Medulla oblongata (tissue), 1 donor: ENCODE data around the gene GLI3.

Experiments used
- DNase-seq: peaks from one replicate; pipeline ENCODE4 v3.0.0-alpha.2; 2015; ENCODE audit errors: extremely low spot score

GLI3 gene

GRCh38 chr7:42105554-42106358, 131.3 kb downstream of the GLI3 start:
- DNase-seq: no peak

DNA sequence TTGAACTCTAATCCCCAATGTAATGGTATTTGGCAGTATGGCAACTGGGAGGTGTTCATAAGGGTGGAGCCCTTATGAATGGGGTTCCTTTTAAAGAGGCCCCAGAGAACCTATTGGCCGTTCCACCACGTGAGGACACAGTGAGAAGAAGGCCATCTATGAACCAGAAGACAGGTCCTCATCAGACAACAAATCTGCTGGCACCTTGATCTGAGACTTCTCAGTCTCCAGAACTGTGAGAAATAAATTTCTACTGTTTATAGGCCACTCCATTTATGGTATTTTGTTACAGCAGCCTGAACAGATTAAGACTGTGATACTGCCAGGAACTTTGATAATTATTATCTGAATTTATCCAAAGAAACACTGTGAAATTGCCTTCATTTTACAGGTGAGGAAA, 132.3 kb downstream of the GLI3 start:
- no peak for DNase-seq

GRCh38 chr7:42104231-42104630, 132.8 kb downstream of the GLI3 start:
- DNase-seq: no peak

DNA sequence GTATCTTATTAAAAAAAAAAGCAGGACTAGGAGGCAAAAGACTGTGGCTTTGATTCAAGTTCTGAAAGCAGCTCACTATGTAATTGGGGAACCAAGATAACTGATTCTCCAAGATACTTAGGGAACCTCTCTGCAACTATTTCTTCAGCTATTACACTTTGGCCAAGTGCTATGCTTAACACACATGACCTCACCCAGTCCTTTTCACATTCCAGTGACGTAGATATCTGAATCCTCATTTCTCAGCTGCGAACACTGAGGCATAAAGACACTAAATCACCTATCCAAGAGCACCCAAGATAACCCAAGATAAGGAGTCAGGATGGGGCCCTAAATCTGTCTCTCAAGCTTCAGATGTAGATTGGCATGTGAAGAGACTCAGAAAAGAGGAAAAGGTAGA, 133.6 kb downstream of the GLI3 start:
- DNase-seq: no peak

DNA sequence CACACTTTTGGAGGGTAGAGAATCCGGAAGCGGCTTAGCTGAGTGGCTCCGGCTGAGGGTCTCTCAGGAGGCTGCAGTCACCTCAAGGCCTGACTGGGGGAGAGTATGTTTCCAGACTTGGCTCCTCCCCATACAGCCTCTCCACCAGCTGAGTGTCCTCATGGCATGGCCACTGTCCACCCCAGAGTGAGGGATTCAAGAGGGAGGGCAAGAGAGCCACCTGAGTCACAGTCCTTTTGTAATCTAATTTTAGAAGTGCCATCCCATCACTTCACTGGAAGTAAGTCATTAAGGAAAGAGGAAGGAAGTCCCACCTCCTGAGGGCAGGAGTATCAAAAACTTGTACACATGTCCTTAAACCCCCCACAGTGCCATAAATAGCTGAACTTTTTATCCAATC, 134.0 kb downstream of the GLI3 start:
- no peak for DNase-seq

- no peak for DNase-seq
Observed at GRCh38 chr7:42102301-42102700, 134.7 kb downstream of the GLI3 start.

DNA sequence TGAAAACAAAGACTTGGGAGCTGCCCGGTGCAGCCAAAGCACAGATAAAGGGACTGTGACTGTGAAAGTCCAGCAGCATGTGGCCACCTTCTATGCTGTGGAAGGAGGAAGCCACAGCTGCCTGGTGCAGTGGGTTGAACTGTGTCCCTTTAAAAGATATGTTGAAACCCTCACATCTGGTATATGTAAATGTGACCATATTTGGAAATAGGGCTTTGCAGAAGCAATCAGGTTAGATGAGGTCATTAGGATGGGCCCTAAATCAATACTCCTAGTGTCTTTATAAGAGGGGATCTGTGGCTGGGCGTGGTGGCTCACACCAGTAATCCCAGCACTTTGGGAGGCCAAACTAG, 136.9 kb downstream of the GLI3 start:
- DNase-seq: no peak

DNA sequence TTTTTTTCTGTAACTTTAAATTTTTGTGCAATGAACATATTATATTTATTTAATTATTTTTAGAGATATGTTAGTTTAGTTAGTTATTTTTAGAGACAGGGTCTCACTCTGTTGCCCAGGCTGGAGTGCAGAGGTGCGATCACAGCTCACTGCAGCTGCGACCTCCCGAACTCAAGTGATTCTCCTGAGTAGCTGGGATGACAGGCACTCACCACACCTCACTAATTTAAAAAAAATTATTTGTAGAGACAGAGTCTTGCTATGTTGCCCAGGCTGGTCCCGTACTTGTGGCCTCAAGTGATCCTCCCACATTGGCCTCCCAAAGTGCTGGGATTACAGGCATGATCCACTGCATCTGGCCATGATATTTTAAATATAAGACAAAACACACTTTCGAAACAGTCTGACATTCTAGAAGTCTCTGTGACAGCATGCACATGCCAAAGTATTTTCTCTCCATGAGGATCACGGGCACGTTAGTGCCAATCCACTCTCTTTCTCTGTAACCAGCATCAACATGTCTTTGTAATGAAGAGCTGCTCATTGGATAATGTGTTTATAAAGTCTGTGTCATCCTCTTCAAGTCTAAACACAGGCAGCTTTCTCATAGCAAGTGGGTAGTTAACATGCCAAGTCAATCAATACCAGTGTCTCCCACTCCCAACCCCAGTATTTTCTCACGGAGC, 137.4 kb downstream of the GLI3 start:
- no peak for DNase-seq

DNA sequence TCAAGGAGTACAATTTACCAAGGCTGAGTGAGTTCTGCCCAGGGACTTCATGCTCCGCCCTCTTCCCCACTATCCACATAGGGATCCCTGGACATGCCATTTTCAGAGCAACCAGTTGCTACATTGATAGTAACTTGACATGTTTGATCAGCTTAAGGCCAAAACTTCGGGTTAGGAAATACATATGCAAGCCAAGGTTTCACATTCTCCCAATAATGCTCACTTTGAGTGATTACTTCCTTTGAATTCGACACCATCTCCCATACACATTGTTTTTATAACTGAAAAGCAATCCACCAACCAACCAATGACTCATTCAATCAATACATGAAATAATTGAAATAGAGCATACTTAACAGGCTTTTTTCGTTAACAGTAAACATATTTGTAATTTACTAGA, 137.9 kb downstream of the GLI3 start:
- DNase-seq: no peak

DNA sequence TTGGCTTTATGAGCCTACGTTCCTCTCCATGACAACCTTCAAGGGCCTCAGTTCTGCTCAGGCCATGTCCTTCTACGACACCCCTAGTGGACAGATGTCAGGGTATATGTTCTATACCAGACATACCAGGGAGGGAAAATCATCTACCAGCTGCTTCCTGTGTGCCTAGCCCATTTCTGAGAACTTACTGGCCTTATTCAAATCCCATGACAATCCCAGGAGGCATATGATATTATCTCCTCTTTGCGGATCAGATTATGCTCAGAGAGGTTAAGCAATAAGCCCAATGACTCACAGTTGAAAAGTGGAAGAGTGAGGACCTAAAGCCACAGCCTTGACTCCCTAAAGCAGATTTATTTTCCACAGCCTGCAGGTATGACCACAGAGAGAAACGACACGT, 139.3 kb downstream of the GLI3 start:
- DNase-seq: no peak

DNA sequence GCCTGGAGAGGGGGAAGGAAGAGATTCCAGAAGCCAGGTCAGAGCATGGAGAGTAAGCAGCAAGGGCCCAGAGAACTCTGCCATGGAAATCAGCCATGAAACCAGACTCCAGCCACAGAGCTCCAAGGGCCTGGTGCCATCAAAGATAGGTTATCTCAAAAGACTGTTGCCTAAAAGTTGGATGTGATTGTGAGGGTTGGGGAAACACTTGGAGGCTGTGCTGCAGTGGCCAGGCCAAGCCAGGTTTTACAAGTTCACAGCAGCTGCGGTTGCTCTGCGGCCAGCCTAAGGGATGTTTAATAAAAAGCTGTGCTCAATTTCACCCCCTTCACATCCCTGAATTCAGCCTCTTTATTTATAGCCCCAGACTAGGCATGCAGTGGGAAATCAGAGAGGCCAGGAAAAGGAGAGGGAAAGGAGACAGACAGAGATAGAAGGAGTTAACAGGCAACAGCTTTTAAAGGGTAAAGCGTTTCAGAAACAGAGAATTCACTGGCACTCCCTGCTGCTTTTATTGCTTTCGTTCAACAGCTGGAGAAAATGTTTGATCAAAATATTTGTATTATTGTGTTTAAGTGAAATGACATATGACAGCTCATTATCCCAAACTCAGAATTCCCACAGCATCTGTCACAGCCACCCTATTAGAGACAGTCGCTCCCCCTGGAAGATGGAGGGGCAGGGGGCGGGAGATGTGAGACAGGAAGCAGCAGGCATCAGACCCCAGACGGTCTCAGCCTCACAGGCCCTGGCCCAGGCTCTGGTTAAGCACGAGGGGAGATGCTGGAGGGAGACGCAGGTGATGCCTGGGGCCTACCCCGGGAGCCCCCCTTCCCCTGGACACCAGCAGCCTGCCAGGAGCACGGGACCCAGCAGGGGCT, 140.1 kb downstream of the GLI3 start:
- DNase-seq: no peak

GRCh38 chr7:42096268-42096667, 140.7 kb downstream of the GLI3 start:
- DNase-seq: no peak

- no peak for DNase-seq
Observed at GRCh38 chr7:42095791-42096190, 141.2 kb downstream of the GLI3 start.

GRCh38 chr7:42093349-42093905, 143.6 kb downstream of the GLI3 start:
- DNase-seq: no peak

DNA sequence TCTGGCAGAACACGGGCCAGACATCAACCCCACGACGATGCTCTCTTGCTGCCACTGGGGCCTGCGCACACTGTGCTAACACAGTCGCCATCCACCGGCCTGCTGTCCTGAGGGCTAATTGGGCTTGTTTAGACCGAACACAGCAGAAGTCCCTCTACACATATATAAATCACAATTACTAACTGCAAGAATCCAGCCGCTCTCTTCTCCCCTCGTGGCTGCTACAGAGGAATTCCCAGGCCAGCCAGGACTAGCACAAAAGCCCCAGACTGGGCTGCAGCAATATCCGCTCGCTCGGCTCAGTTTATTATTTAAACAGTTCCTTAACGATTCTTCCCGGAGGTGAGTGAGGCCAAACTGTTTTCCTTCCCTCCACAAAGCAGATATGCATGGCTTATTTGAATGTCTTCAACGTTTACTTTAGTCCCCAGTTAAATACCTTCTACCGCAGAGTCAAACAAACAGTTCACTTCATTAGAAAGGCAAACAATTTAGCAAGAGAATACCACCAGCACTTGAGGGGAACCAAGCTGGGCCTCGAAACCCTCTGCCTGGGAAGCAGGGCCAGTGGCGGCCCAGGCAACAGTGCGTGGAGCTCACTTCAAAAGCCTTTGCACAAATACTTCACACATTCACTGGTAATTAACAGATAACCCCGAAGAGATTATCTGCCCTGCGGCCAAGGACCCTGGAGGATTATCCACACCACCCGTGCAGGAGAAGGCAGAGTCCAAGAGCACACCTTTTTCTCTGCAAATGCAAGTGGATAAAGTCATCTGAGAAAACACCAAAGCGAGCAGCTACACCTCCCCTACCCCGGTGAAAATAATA, 145.3 kb downstream of the GLI3 start:
- no peak for DNase-seq

DNA sequence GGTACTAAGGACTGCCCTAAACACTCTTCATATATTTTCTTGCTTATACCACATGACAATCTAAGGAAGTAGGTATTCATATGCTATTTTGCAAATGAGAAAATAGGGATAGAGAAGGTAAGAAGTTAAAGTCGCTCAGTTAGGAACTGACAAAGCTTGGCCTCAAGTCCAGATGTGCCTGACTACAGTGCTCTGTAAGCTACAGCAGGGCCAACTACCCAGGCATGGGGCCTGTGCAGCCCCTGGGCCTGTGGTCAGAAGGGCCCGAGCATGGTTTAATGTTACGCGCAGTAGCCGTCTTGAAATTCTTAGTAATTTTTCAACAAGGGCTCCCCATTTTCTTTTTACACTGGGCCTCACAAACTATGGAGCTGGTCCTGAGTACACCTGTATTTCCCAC, 146.2 kb downstream of the GLI3 start:
- DNase-seq: no peak

DNA sequence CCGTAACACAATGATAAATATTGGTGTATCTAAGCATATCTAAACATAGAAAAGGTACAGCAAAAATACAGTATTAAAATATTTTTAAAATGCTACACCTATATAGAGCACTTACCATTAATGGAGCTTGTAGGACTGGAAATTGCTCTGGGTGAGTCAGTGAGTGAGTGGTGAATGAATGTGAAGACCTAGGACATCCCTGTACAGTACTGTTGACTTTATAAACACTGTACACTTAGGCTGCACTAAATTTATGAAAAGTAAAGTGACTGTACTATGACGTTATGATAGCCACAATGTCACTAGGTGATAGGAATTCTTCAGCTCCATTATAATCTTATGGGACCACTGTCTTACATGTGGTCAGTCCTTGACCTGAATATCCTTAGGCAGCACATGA, 147.0 kb downstream of the GLI3 start:
- no peak for DNase-seq

DNA sequence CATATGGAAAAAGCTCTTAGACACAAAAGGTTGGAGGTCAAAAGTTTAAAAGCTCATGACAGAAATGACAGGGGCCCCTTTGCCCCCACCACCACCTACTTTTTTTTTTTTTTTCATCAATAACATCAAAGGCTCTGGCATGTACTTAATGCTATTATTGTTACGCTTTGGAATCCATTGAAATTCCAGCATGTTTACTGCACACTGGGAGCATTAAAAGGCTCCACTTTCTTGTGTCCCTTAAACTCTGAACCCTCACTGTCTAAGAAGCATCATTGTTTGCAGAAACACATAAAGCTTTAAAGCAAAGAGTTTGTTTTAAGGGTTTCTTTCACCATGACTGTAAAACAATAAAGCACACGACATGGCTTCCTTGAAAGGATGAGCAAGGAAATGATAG, 149.4 kb downstream of the GLI3 start:
- no peak for DNase-seq

DNA sequence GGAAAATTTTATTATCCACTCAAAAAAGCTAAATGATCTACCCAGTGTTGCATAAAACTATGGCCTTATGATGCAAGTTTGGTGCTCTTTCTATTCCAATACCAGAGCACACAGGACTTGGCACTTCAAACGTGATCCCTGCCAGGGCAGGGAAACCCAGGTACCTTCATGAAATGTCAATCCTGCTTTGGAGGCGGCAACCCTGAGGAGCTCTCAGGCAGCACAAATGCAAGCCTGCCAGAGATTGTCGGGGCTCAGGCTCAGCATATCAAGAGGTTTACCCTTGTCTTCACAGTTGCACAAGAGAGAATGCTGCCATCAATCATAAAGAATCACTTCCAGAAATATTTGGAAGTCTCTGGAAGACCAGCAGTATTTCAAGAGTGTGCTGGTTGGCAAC, 151.5 kb downstream of the GLI3 start:
- no peak for DNase-seq

DNA sequence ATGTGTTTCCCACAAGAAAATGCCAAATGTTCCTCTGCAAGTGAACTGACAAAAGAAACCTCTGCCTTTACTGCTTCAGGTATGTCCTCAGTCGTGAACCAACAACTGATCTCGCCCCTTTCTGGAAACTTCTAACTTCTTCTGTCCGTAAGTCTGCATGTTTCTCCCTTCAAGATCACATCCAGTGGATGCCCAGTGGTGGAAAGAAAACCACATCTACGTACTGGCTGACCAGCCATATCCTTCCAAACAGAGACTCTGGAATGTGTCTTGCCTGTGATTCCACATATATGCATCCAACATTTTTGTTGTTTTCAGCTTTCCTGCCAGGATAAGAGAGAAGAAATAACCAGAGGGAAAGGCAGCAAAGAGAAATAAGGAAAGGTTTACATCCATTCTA, 152.7 kb downstream of the GLI3 start:
- DNase-seq: no peak

GRCh38 chr7:42083284-42083683, 153.7 kb downstream of the GLI3 start:
- DNase-seq: no peak
